GM21786 (cell line): ENCODE data around the gene GLIS1.

ENCODE experiments used
- ATAC-seq: cut with Tn5 transposase; IDR thresholded peaks from one replicate; pipeline ENCODE4 v1.9.1; 2021; ENCODE audit not compliant: unreplicated experiment

The GLIS1 gene

DNA sequence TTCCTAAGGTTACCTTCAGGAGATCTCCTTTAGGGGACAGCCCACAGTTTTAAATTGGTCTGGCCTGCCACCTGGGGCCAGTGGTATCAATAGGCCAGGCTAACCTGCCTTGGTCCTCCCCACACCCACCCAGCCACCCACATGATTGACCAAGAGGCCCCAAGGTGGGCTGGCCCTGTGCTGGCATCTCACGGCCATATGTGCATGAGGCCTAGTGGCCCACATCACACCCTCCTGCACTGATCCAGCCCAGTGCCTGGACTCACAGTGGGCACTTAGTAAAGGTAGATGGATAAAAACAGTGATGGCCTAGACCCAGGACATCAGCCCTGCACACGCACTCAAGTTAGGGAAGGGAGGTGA lies 197.7 kb downstream of the GLIS1 start:
- ATAC-seq = no peak

DNA sequence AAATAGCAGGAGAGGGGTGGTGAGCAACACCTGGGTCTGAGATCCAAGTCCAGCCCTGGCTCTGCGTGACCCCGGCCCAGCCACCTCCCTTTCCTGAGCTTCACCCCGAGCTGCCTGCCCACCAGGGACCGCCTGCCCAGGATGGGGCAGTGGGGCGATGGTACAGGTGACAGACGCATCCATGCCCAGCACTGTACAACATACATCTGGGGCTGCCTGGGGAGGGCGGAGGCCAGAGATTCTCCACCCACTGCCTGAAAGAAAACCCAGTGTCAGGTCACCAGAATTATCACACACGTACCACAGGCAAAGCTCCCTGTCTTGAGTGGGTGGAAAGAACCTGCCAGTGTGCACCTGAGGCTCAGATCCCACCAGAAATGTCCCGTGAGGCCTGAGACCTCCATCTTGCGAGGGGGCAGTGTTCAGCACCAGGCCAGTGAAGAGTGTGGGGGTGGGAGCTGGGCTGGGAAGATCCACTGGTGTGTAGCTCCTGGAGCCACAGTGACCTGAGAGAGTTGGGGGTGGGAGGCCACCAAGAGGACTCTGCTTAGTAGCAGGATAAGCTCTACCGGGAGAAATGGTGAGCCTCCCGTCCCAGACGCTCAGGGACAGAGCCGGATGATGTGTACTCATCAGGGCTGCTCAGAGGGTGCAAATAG lies 198.2 kb downstream of the GLIS1 start:
- ATAC-seq = no peak

DNA sequence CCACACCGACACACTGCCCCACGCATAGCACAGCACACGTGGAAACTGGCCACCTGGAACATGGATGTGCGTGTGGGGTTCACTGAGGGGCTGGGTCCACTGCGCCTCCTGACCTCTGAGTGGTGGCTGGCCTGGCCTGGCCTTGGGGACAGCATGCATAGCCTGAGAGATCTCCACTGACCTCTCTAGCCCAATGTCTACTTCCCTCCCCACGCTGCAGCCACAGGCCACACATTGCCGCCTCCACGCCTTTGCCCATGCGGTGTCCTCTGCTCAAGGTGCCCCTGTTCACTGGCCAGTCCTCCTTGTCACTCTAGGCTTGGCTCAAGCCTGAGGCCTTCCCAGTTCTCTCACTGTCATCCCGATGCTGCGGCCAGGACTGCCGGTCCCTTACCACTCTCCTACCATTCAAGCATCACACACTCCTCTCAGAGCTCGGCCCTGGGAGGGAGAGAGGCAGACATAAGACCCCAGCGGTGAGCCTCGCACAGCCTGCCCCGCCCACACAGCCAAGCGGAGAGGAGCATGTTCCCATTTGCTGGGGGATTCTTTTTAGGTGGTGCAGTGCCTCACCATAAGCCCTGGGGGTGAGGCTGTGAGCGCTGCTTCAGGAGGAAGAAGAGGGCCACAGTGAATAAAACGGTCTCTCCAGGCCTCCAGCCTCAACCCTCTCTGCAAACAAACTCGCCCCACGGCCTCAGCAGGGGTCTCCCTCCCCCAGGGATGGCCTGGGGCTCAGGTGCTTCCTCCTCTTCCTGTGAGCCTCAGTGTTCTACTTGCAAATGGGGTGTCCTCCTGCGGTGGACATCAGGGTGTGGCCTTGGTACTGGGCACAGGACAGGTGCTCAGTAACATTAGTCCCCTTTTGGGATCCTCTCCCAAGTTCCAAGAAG lies 199.0 kb downstream of the GLIS1 start:
- ATAC-seq = no peak

DNA sequence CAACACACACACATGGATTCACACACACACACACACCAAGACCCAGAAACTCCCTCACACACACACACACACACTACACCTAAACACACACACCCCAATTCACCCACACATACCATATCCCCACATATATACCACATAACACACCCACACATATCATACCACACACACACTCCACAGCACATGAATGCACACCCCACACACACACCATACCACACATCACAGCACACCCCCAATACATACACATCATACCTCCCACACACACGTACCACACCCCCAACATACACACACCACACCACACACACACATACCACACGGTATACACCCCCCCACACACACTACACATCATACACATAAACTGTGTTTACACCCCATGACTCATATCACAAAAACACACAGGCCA lies 199.7 kb downstream of the GLIS1 start:
- no peak for ATAC-seq

DNA sequence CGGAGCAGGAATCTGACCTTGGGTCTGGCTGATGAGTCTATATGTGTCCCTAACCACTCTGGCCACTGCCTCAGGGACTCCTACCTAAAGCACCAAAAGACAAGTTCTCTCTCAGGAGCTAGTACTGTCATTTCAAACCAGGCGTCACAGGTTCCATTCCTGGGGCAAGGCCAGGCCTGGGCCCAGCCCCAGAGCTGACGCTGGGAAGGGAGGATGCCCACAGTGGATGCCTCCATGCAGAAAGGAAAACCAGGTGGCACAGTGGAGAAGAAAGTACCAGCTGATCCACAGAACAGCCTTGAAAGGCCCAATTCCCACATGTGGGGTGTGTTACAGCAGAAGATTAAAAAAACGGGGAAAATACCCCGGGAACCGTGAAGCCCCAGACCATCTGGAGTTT lies 202.4 kb downstream of the GLIS1 start:
- ATAC-seq = no peak

DNA sequence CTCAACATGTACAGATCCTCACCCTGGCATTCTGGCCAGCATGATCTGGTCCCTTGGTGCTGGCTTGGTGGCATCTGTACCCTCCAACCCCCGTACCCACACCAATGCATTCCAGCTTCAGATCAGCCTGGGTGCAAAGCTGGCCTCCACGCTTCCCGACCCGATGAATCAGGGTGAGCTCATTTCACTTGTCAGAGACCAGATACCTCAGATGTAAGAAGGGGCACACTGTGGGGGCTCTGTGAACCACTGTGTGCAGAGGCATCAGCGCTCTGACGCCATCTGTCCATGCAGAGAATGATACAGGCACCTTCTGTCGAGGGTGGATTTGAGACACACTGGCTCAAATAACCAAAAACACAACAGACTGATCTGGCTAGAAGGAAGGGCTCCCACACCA lies 203.1 kb downstream of the GLIS1 start:
- no peak for ATAC-seq

DNA sequence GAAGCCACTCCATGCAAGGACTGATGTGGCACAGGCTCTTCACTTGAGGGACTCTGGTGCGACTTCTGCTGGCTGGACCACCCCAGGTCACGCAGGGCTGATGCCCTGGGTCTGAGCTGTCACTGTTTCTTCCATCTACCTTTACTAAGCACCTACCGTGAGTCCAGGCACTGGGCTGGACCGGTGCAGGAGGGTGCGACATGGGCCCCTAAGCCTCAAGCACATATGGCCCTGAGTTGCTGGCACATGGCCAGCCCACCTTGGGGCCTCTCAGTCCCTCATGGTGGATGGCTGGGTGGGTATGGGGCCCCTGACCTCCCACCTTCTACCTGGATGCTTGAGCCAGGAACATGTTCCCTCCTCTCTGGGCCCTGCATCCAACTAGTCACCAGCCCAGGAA lies 203.7 kb downstream of the GLIS1 start:
- no peak for ATAC-seq

DNA sequence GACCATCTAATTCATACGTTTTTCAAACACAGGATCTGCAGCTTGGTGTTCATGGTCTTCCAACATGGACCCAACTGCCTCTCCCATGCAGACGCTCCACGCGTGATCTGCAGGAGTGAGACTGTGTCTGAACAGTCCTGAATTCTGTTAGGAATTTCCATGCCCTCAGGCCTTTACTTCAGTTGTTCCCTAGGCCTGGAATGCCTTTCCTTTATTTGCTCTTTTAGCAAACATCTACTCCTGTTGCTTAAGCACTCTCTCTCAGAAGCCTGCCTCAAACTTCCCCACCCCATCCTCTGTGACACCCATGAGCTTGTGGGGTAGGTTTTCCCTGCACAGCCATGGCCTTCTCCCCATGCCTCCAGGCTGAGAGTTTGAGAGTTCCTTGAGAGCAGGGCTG lies 206.1 kb downstream of the GLIS1 start:
- ATAC-seq = no peak

DNA sequence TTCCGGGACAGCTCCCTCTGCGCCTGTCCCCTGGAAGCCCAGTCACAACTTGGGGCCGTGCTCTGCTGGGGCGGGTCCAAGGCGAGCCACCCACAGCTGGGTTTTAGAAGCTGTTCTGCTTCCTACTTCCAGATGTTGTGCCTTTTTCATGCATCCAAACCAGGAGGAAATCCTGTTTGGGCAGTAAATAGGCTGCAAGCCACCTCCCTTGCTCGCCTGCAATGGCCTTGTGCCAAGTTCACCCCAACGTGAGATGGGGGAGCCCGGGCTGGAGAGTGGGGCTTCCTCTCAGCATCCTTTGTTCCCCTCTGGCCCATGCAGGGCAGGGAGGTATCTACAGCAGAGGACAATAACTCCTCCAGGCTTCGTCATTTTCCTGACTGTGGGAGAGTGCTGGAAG lies 206.6 kb downstream of the GLIS1 start:
- ATAC-seq = no peak

DNA sequence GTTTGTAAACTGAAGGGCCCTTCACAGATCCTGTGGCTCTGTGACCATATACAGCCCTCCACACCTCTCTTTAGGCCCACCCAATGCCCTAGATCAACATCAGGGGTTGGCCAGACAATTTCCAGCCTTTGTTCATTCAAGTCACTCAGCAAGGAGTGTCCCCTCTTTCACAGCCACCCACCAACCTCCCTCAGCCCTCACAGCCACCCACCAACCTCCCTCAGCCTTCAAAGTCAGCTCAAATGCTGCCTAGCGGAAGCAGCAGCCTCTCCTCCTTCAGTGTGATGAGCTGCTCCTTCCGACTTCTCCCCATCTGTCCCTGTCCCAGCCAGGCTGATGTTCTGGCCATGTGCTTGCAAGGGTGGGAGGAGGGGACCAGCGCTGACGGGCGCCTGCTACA lies 208.4 kb downstream of the GLIS1 start:
- ATAC-seq = no peak

DNA sequence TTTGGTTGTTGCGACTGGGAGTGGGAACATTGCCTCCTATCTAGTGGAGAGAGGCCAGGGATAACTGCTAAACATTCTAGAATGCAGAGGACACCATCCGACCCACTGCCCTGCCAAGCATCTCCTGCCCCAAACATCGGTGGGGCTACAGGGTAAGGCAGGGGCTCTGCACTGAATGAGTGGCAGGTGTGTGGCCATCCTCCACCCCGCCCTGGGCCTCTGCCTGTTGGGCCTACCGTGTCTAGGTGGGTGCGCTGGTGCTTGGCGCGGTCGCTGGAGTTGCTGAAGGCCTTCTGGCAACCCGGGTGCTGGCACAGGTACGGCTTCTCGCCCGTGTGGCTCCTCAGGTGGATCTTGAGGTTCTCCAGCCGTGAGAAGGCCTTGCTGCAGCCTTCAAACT lies 209.4 kb downstream of the GLIS1 start:
- ATAC-seq = no peak

DNA sequence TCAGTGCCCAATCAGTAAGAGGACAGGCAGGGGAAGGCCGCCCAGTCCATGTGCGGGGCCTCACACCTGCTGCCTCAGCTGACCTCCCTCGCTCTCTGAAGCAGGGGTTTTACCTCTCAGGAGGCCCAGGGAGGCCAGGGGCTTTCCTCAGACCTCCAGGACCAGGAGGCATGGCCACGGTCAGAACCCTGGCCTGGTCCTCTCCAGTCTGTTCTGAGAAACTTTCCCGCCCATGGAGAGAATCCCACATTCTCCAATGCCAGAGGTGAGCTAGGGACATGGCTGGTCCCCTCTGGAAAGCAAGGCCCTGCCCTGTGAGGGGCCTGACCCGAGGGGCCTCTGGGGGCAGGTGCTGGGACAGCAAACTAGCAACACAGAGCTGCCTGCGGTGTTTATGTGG lies 211.6 kb downstream of the GLIS1 start:
- no peak for ATAC-seq

DNA sequence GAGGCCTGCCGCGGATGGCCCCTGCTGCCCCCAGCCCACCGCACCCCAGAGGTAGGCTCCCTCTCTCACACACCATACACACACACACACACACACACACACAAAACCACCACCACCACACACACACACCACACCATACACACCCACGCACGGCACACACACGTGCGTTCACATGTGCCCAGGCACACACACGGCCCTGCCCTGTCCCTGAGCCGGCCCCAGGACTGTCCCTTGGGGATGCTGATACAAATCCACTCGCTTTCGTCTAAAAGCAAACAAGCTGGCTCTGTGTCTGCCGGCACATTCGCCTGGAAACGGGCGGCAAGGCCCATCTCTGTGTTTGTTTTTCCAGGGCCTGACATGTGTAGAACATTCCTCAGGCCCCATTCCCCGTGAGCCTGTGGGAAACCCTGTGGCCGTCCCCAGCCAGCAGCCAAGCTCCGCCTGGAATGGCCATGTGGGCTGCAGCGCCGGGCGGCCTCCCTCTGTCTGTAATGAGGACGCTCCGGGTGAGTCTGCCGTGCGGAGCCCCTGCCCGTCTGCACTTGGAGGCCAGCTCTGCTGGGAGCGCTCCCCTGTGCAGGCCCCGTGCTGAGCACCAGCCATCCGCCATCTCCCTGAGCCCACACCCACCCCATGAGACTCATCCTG lies 212.4 kb downstream of the GLIS1 start:
- no peak for ATAC-seq

DNA sequence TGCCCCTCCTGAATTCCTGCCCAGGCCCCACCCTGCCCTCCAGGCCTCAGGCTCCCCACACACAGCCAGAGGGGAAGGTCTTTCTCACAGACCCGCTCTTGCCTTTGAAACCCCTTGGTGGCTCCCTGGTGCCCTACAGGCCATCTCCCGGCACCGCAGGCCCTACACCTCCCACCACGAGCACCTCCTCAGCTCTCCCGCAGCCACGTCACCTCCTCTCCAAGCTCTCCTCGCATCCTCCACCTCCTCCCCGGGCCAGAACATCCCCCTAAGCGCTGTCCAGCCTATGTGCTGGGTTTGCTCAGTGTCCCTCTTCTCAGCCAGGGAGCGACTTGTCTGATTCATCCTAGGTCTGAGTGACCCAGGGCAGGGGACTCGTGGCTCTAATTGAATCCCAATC lies 213.4 kb downstream of the GLIS1 start:
- no peak for ATAC-seq

DNA sequence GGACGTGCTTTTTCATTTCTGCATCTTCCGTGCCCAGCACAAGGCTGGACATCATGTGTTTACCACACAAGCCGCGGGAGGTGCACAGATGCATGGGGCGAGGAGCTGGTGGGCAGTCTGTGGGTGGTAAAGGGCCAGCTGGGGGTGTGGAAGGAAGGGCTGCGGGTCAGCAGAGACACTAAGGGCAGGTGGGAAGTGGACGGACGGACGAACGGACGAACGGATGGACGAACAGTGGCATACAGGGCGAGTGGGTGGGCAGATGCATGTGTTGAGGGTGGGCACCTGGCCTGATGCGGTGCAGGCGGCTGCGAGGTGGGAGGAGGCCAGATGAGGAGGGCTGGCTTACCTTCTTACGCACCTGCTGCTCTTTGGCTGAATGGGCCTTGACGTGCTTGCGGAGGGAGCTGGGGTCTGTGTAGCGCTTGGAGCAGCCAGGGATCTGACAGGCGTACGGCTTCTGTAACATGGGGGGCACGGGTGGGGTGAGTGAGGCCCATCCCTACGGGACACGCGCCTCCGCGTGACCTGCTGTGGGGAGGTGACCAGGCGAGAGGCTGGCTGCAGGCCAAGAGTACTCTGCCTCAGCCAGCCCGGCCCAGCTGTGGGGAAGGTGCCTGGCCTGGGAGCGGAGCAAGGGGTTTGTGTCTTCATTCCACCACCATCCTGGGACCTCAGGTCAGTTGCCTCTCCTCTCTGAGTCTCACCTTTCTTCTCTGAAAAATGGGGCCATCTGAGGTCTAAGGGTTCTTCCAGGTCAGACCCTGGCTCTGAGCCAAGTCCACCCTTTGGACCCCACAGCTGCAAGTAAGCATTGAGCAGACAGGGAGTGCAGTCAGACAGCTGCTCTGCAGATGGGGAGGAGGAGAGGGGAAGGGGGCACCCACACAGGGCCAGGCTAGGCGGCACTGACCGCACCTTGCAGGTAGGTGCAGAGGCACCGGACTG lies 214.3 kb downstream of the GLIS1 start:
- no peak for ATAC-seq

DNA sequence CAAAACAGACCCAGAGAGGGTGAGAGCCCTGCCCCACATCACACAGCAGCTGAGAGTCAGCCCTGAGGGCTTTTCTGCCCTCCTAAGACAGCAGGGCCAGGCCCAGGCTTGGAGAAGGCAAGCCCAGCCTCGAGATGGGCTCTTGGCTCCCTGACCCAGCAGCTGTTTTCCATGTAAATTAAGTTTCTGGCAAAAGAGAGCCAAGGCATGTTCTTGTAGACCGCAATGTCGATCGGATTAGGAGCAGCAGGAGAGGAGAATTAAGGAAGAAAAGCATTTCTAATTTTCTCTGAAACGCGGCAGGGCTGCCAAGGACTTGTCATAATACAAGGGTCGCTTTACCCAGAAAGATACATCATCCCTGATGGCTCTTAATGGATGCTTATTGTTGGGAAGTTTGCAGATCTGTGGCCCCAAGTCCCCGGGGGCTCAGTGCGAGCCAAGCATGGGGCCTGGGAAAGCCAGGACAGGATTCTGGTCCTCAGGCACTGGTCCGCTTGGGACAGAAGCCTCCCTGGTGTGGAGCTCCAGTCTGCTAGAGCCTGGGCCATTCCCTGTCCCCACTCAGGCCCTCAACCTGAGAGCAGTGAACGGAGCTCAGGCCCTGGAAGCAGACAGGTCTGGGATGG lies 216.9 kb downstream of the GLIS1 start:
- no peak for ATAC-seq

DNA sequence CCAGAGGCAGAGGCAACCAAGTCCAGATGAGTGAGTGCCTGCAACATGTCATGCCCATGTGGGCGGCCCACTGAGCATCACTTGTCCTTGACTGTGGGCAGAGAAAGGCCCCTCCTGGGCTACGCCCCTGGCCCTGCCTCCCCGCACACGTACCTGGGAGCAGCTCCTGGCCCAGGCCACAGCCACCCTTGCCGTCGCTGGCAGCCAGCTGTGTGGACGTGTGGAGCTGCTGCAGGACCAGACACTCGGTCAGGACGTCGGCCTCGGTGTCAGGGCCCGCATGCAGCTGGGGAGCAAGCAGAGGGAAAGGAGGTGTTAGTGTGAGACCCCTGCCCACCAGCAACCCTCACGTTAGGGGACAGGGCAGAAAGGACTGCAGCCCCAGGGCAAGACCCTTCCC lies 218.5 kb downstream of the GLIS1 start:
- no peak for ATAC-seq

DNA sequence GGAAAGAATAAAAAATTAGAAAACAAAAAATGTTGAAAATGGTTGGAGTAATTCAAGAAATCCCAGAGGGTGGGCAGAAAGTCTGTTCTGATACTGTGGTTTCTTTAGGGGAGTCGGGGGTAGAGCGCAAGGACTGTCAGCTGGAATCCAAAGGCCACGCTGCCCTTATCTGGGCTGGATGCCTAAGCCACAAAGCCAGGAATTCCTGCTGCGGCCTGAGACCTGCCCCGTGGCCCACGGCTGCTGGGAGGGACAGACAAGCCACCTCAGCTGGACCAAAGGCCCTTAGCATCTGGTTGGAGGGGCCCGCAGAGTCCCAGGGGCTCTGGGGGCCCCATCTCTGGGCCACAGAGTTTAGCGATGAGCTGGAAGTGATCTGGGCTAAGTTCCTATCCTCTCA lies 219.5 kb downstream of the GLIS1 start:
- no peak for ATAC-seq

DNA sequence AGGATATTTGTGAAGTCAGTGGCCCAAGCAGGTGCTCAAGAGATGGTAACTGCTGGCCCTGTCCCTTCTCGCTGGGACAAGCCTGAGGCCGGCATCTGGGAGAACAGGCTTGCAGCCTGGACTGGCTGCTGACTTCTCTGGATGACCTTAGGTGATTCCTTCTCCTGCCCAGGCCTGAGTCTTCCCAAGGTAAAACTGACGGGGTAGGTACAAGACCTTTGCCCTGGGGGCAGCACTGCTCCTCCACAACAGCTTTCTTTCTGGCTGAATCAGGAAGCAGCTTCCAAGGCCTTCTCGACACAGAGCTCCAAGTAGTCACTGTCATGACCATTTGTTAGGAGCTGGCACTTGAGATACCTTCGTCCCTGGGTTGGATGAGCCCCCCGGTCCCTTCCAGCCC lies 220.2 kb downstream of the GLIS1 start:
- ATAC-seq = no peak

DNA sequence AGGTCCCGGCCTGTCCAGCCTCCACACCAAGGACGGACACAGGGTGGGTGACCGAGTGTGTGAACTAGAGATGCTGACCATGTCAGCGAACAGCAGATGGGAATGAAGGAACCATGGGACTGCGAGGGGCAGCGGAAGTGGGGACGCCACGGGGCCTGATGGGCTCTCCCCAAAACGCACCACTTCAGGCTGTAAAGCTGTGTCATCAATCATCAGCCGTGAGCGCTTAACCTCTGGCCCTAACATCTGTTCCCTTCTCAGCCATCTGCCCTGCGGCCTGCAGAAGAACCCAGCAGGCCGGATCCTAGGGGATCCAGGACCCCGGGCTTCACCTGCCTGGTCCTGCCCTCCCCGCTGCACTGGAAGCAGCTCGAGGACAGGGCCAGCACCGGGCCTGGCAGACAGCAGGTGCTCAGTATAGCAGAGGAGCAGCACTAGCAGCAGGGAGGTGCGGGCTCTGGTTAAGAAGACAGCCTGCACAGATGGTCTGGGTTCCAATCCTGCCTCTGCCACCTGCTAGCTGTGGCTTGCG lies 221.1 kb downstream of the GLIS1 start:
- no peak for ATAC-seq
